A549 (cell line): ENCODE results near the gene GPR32. TPM values are rescaled to one million over a fixed set of nuclear protein-coding genes. Genes with fewer than 3 reads are reported as not detected.
"Not testable (repeated sequence)": the region's sequence is repeated elsewhere in the genome, so short reads cannot be mapped to it uniquely, and the experiment has no call there.

Source experiments
- ATAC-seq, 2 experiments: fragments of 200-7000 bp in 1 of 2; fragments of >200 bp in 1 of 2; cut with Nextera tagmentation in 1 of 2; cut with Tn5 transposase in 1 of 2; 3 replicates each; pipeline versions ENCODE4 v1.8.0 to v1.9.1; 2018 to 2020; ENCODE audit warnings: mild to moderate bottlenecking in 1 of 2, moderate library complexity in 1 of 2
- CTCF ChIA-PET: fragments of 300-600 bp; sonication (Branson Sonifier 250); formaldehyde crosslinking; extraction: SDS; loops from one replicate; lab custom pipeline; 2021; ENCODE audit warnings: antibody characterized with exemption, inconsistent platforms; lab: Yijun Ruan, JAX
- POLR2A ChIA-PET: fragments of 350-600 bp; formaldehyde crosslinking; extraction: SDS; loops from one replicate; lab custom pipeline; 2021; ENCODE audit warnings: antibody characterized with exemption, inconsistent platforms; lab: Yijun Ruan, JAX
- DNase-seq, 2 experiments: peaks; one replicate each; pipeline versions ENCODE4 v3.0.0 to v3.0.0-alpha.2; 2011 to 2016; ENCODE audit warnings: low read depth in 1 of 2, low spot score in 1 of 2
- FAIRE-seq: peaks from 2 replicates; lab custom pipeline; 2011; peaks lifted over from hg19 to GRCh38; lab: Jason Lieb, UNC
- H3K27ac ChIP-seq, 2 experiments: fragments of >200 bp; sonication (Bioruptor Twin); formaldehyde crosslinking; 3 replicates each; pipeline ENCODE4 v1.5.1; 2016 to 2017
- H3K4me1 ChIP-seq: fragments of >200 bp; sonication (Bioruptor Twin); formaldehyde crosslinking; 3 replicates; pipeline ENCODE4 v1.6.1; 2016
- H3K4me2 ChIP-seq: fragments of >200 bp; sonication (Bioruptor Twin); formaldehyde crosslinking; 3 replicates; pipeline ENCODE4 v1.6.1; 2016
- H3K4me3 ChIP-seq: fragments of >200 bp; sonication (Bioruptor Twin); formaldehyde crosslinking; 3 replicates; pipeline ENCODE4 v1.5.1; 2016
- H3K9me3 ChIP-seq: fragments of >200 bp; sonication (Bioruptor Twin); formaldehyde crosslinking; 3 replicates; pipeline ENCODE4 v1.6.1; 2016
- BHLHE40 ChIP-seq: IDR thresholded peaks from 2 replicates; pipeline ENCODE4 v1.6.1; 2012; ENCODE audit warnings: low read depth, low read length, inconsistent platforms
- E2F6 ChIP-seq: IDR thresholded peaks from 2 replicates; pipeline ENCODE4 v1.6.1; 2012; ENCODE audit warnings: low read depth, borderline replicate concordance
- EHF ChIP-seq: fragments of 250-450 bp; sonication (Bioruptor Pico); IDR thresholded peaks from 2 replicates; pipeline ENCODE4 v1.5.0; 2020; ENCODE audit warnings: mild to moderate bottlenecking
- EHMT2 ChIP-seq: fragments of 200-600 bp; sonication (generic); IDR thresholded peaks from 2 replicates; pipeline ENCODE4 v1.6.1; 2016; ENCODE audit warnings: antibody characterized with exemption, low read depth, mild to moderate bottlenecking, moderate library complexity
- FOSL2 ChIP-seq, 2 experiments: fragments of 450-650 bp in 1 of 2; fragments of >200 bp in 1 of 2; sonication (Bioruptor Twin) in 1 of 2; formaldehyde crosslinking; IDR thresholded peaks; 2 replicates each; pipeline versions ENCODE4 v1.5.0 to v1.6.1; 2016 to 2020; ENCODE audit warnings: mild to moderate bottlenecking in 1 of 2, moderate library complexity in 1 of 2
- GATA3 ChIP-seq: IDR thresholded peaks from 2 replicates; pipeline ENCODE4 v1.6.1; 2012; ENCODE audit warnings: borderline replicate concordance
- HES2 ChIP-seq: fragments of >200 bp; sonication (Bioruptor Twin); formaldehyde crosslinking; IDR thresholded peaks from 2 replicates; pipeline ENCODE4 v1.6.1; 2016
- HMGXB4 ChIP-seq: fragments of 250-450 bp; sonication (Bioruptor Pico); IDR thresholded peaks from 2 replicates; pipeline ENCODE4 v1.5.0; 2021; ENCODE audit warnings: mild to moderate bottlenecking, moderate library complexity, borderline replicate concordance
- HOXA7 ChIP-seq: fragments of 250-450 bp; sonication (Bioruptor Pico); IDR thresholded peaks from 2 replicates; pipeline ENCODE4 v1.5.0; 2020; ENCODE audit warnings: mild to moderate bottlenecking, moderate library complexity
- HOXB5 ChIP-seq: fragments of 250-450 bp; sonication (Bioruptor Pico); IDR thresholded peaks from 2 replicates; pipeline ENCODE4 v1.5.0; 2020; ENCODE audit warnings: mild to moderate bottlenecking, moderate library complexity
- JUN ChIP-seq, 2 experiments: fragments of >200 bp; sonication (Bioruptor Twin); formaldehyde crosslinking; IDR thresholded peaks; 2 replicates in 1 of 2; 3 replicates in 1 of 2; pipeline ENCODE4 v1.6.1; 2016 to 2017
- KDM1A ChIP-seq: fragments of 200-600 bp; sonication (generic); IDR thresholded peaks from 2 replicates; pipeline ENCODE4 v1.6.1; 2016; ENCODE audit warnings: low read depth, mild to moderate bottlenecking
- MAZ ChIP-seq: fragments of 150-350 bp; IDR thresholded peaks from 2 replicates; pipeline ENCODE4 v1.6.1; 2014; ENCODE audit warnings: antibody characterized with exemption, low read depth, low read length, borderline replicate concordance
- SMC3 ChIP-seq: fragments of >200 bp; sonication (Bioruptor Twin); formaldehyde crosslinking; IDR thresholded peaks from 3 replicates; pipeline ENCODE4 v1.6.1; 2018; ENCODE audit warnings: inconsistent platforms
- TP53 ChIP-seq: fragments of 250-450 bp; sonication (Bioruptor Pico); IDR thresholded peaks from 2 replicates; pipeline ENCODE4 v1.5.0; 2021; ENCODE audit warnings: mild to moderate bottlenecking, moderate library complexity
- WGBS: methylation state at CpG from one replicate; pipeline ENCODE4 v1.1.6; 2017; ENCODE audit errors: missing lambda C conversion rate; 5-methylcytosine and 5-hydroxymethylcytosine counted together
- polyA minus RNA-seq: library from RNA; depleted of rRNA, polyadenylated mRNA; stranded (reverse); fragments of >200 nt; gene quantifications from 2 replicates; pipeline ENCODE4 v1.2.3, GENCODE V29; 2011; rRNA and poly(A)+ RNA removed
- polyA plus RNA-seq, 4 experiments: library from polyadenylated mRNA; depleted of rRNA in 3 of 4; stranded (reverse); fragments of >200 nt; fragmentation: RNase III in 1 of 4; extraction: RNeasy Plus Mini Kit Qiagen cat#74134 plus additional on column Dnase treatment in 1 of 4; gene quantifications; 2 replicates in 3 of 4; 3 replicates in 1 of 4; pipeline ENCODE4 v1.2.3, GENCODE V29; 2011 to 2017

The GPR32 gene
- polyA plus RNA-seq (2011; rRNA removed), result not detected in 2 replicates
- not detected in 2 replicates for polyA plus RNA-seq (2012; cell fraction: cytosol; rRNA removed)
- not detected in 2 replicates for polyA plus RNA-seq (2012; cell fraction: nucleus; rRNA removed)
- not detected in 3 replicates for polyA plus RNA-seq (2017; fragmentation: RNase III; extraction: RNeasy Plus Mini Kit Qiagen cat#74134 plus additional on column Dnase treatment)
- polyA minus RNA-seq, result not detected in 2 replicates

- H3K4me2 ChIP-seq, H3K4me3 ChIP-seq, FAIRE-seq, DNase-seq, ATAC-seq, H3K9me3 ChIP-seq, POLR2A ChIA-PET, H3K27ac ChIP-seq, H3K4me1 ChIP-seq: not testable (repeated sequence)
- 5% methylated on average over 2 of the region's 2 CpGs for WGBS
- CTCF ChIA-PET, result interaction anchor here (0.6 to 2.1 kb wide), 5 partner anchors 10 to 101 kb away, joined by 3 to 16 read pairs (median 3); no protein-coding TSS in a partner anchor
Observed at GRCh38 chr19:50770164-50770563, at the start of gene GPR32. TSS of gene GPR32 (plus strand) at chr19:50770464. CDS start at chr19:50770601, 137 bp downstream.

GRCh38 chr19:50720921-50721381 is 49.3 kb upstream of the GPR32 start:
- H3K4me2 ChIP-seq, result no peak overlapping the region
- FAIRE-seq (no peak), DNase-seq (peak in 1 of 2 experiments; percentile 51), ATAC-seq (peak in 1 of 2 experiments; percentile 10; a peak in 2 of 6 replicates)
- CTCF ChIA-PET, result interaction anchor here (1.1 to 18.4 kb wide), 12 partner anchors 8 to 295 kb away, joined by 3 to 272 read pairs (median 4); no protein-coding TSS in a partner anchor
- TF ChIP-seq JUN (IDR thresholded peaks at IDR 0.05) (no peak), FOSL2 (IDR thresholded peaks at IDR 0.05) (no peak), FOSL2 (CRISPR knock-in tag; IDR thresholded peaks at IDR 0.05) (no peak), HMGXB4 (CRISPR knock-in tag) (no peak), BHLHE40 (no peak), HOXB5 (CRISPR knock-in tag) (no peak), E2F6 (no peak), TP53 (CRISPR knock-in tag) (no peak), MAZ (no peak), HOXA7 (CRISPR knock-in tag) (no peak), EHMT2 (no peak), EHF (CRISPR knock-in tag) (no peak), SMC3 (no peak)
- no peak overlapping the region for H3K27ac ChIP-seq
- no peak overlapping the region for H3K4me3 ChIP-seq
- POLR2A ChIA-PET, result no interaction called here
- 69% methylated on average over 8 of the region's 8 CpGs for WGBS
- H3K9me3 ChIP-seq, result no peaks in the 10 kb centered on the region
- peaks cover 22% of the 10 kb centered on the region for H3K4me1 ChIP-seq

- 73% methylated on average over 10 of the region's 10 CpGs for WGBS
- no peak overlapping the region for H3K4me3 ChIP-seq
- H3K27ac ChIP-seq, result no peak overlapping the region
- no peaks in the 10 kb centered on the region for H3K9me3 ChIP-seq
- ATAC-seq, result no peak
- POLR2A ChIA-PET, result no interaction called here
- CTCF ChIA-PET, result interaction anchor here (0.6 to 18.4 kb wide), 17 partner anchors 9 to 1860 kb away, joined by 3 to 272 read pairs (median 4); partner anchors contain the start of gene KCNC3
- no peak for FAIRE-seq
- no peak for DNase-seq
- TF ChIP-seq GATA3 (no peak), HMGXB4 (CRISPR knock-in tag) (no peak), HES2 (no peak), KDM1A (no peak), E2F6 (peak; percentile 64; the same call in 1 of the 2 replicates), FOSL2 (IDR thresholded peaks at IDR 0.05) (no peak), FOSL2 (CRISPR knock-in tag; IDR thresholded peaks at IDR 0.05) (0 out of 2 replicates have a peak, but pooled peaks have one; percentile 15)
- H3K4me1 ChIP-seq, result peaks cover 27% of the 10 kb centered on the region
- H3K4me2 ChIP-seq, result no peak overlapping the region
Observed at GRCh38 chr19:50721441-50722137, 48.7 kb upstream of the GPR32 start.
